Measurements from ENCODE around the gene PRSS35.

DNA sequence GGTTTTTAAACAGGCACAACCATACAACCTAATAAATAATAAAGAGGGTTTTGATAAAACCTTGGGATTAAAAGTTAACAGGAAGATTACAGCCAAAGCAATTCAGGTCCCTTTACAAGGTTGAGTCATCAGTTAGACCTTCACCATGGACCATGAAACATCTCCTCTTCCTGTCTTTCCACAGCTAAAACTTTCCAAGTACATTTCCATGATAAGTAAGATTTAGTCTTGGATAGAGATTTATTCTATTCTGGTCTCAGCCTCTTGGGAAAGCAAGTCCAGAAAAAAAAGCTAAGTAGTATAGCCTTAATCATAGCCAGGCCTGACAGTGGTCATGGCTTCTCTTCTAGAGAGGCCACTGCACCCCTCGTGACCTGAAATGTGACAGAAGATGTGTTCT lies 2.9 kb upstream of the PRSS35 start:
- TF ChIP-seq POLR2A (IDR thresholded peaks at IDR 0.05; ENCODE audit: low read depth, low read length): no peak
- TF ChIP-seq TAF1 (IDR thresholded peaks at IDR 0.05; ENCODE audit: borderline replicate concordance, low read depth, low read length): no peak
